Stimulated activated naive CD8-positive, alpha-beta T cell treated with anti-CD3 and anti-CD28 coated beads, Interleukin-15, amount 100 ng/mL, for 72 hours (primary cell): ENCODE measurements around the gene TMEFF2.

Experiments
- ATAC-seq: fragments of 150-1000 bp; cut with Tn5 transposase; 2 replicates; pipeline ENCODE4 v1.10.0; 2021; ENCODE audit warnings: mild to moderate bottlenecking, moderate library complexity
- DNase-seq, 2 donors: peaks; one replicate each; pipeline ENCODE4 v3.0.0; 2021 to 2022
- H3K27ac Mint-ChIP-seq, 2 donors: one replicate each; pipeline ENCODE4 v1.8.0; 2022; ENCODE audit warnings: mild to moderate bottlenecking in 2 of 2, mixed read lengths in 2 of 2, moderate library complexity in 2 of 2
- H3K27me3 Mint-ChIP-seq: one replicate; pipeline ENCODE4 v1.8.0; 2022; ENCODE audit warnings: mixed read lengths
- H3K4me1 Mint-ChIP-seq: one replicate; pipeline ENCODE4 v1.8.0; 2022; ENCODE audit warnings: mild to moderate bottlenecking, mixed read lengths
- H3K4me3 Mint-ChIP-seq, 2 donors: one replicate each; pipeline ENCODE4 v1.8.0; 2022; ENCODE audit warnings: mild to moderate bottlenecking in 2 of 2, mixed read lengths in 2 of 2, moderate library complexity in 1 of 2
- H3K9me3 Mint-ChIP-seq, 2 donors: one replicate each; pipeline ENCODE4 v1.8.0; 2022; ENCODE audit warnings: mixed read lengths in 2 of 2

The TMEFF2 gene

GRCh38 chr2:192070099-192070498 lies 124.6 kb downstream of the TMEFF2 start:
- Mint-ChIP-seq H3K27me3 (no peaks in the 10 kb centered on the region), H3K27ac (no peak overlapping the region), H3K4me3 (no peak overlapping the region), H3K9me3 (no peaks in the 10 kb centered on the region), H3K4me1 (peaks cover 11% of the 10 kb centered on the region)
- DNase-seq (no peak), ATAC-seq (no peak)

- Mint-ChIP-seq H3K27me3 (no peaks in the 10 kb centered on the region), H3K9me3 (no peaks in the 10 kb centered on the region), H3K4me3 (no peak overlapping the region), H3K4me1 (peaks cover 11% of the 10 kb centered on the region), H3K27ac (no peak overlapping the region)
- DNase-seq (no peak), ATAC-seq (no peak)
Observed at GRCh38 chr2:192069417-192069816, 125.3 kb downstream of the TMEFF2 start.

GRCh38 chr2:192068966-192069365 lies 125.8 kb downstream of the TMEFF2 start:
- no peaks in the 10 kb centered on the region for H3K27me3 Mint-ChIP-seq
- peaks cover 11% of the 10 kb centered on the region for H3K4me1 Mint-ChIP-seq
- DNase-seq (no peak), ATAC-seq (no peak)
- H3K9me3 Mint-ChIP-seq = no peaks in the 10 kb centered on the region
- no peak overlapping the region for H3K4me3 Mint-ChIP-seq
- H3K27ac Mint-ChIP-seq = no peak overlapping the region

- H3K9me3 Mint-ChIP-seq = no peaks in the 10 kb centered on the region
- H3K27me3 Mint-ChIP-seq = no peaks in the 10 kb centered on the region
- no peak overlapping the region for H3K4me3 Mint-ChIP-seq
- no peak for DNase-seq
- H3K4me1 Mint-ChIP-seq = peaks cover 4% of the 10 kb centered on the region
- ATAC-seq = no peak
- H3K27ac Mint-ChIP-seq = no peak overlapping the region
Observed at GRCh38 chr2:192067631-192068030, 127.1 kb downstream of the TMEFF2 start.

GRCh38 chr2:192064459-192064858 lies 130.3 kb downstream of the TMEFF2 start:
- Mint-ChIP-seq H3K27ac (no peak overlapping the region), H3K4me3 (no peak overlapping the region), H3K9me3 (no peaks in the 10 kb centered on the region)

GRCh38 chr2:192060161-192060560 lies 134.6 kb downstream of the TMEFF2 start:
- ATAC-seq = peak; percentile 42
- Mint-ChIP-seq H3K4me1 (no peaks in the 10 kb centered on the region), H3K27ac (peak overlapping the region in 1 of 2 donors; percentile 46), H3K27me3 (no peaks in the 10 kb centered on the region), H3K9me3 (no peaks in the 10 kb centered on the region), H3K4me3 (no peak overlapping the region)
- DNase-seq = no peak

More at GRCh38 chr2:192064459-192064858, 130.3 kb downstream of the TMEFF2 start:
- no peak for ATAC-seq
- Mint-ChIP-seq H3K4me1 (no peaks in the 10 kb centered on the region), H3K27me3 (no peaks in the 10 kb centered on the region)
- no peak for DNase-seq

GRCh38 chr2:192059266-192059665 lies 135.5 kb downstream of the TMEFF2 start:
- Mint-ChIP-seq H3K27me3 (no peaks in the 10 kb centered on the region), H3K9me3 (no peaks in the 10 kb centered on the region), H3K4me1 (no peaks in the 10 kb centered on the region), H3K4me3 (no peak overlapping the region), H3K27ac (no peak overlapping the region)
- DNase-seq (no peak), ATAC-seq (no peak)

GRCh38 chr2:192053921-192054320 lies 140.8 kb downstream of the TMEFF2 start:
- H3K4me3 Mint-ChIP-seq = no peak overlapping the region
- H3K9me3 Mint-ChIP-seq = no peaks in the 10 kb centered on the region
- no peaks in the 10 kb centered on the region for H3K27me3 Mint-ChIP-seq
- no peaks in the 10 kb centered on the region for H3K4me1 Mint-ChIP-seq
- ATAC-seq = no peak
- H3K27ac Mint-ChIP-seq = no peak overlapping the region
- no peak for DNase-seq

- Mint-ChIP-seq H3K4me1 (no peaks in the 10 kb centered on the region), H3K27ac (no peak overlapping the region), H3K9me3 (no peaks in the 10 kb centered on the region), H3K27me3 (no peaks in the 10 kb centered on the region), H3K4me3 (no peak overlapping the region)
- DNase-seq (no peak), ATAC-seq (no peak)
Observed at GRCh38 chr2:192051533-192051932, 143.2 kb downstream of the TMEFF2 start.

- H3K27me3 Mint-ChIP-seq = no peaks in the 10 kb centered on the region
- H3K9me3 Mint-ChIP-seq = no peaks in the 10 kb centered on the region
- DNase-seq (no peak), ATAC-seq (no peak)
- H3K4me1 Mint-ChIP-seq = no peaks in the 10 kb centered on the region
- H3K4me3 Mint-ChIP-seq = no peak overlapping the region
- H3K27ac Mint-ChIP-seq = no peak overlapping the region
Observed at GRCh38 chr2:192049362-192049761, 145.4 kb downstream of the TMEFF2 start.

- no peaks in the 10 kb centered on the region for H3K4me1 Mint-ChIP-seq
- DNase-seq (no peak), ATAC-seq (no peak)
- H3K4me3 Mint-ChIP-seq = no peak overlapping the region
- no peaks in the 10 kb centered on the region for H3K9me3 Mint-ChIP-seq
- H3K27me3 Mint-ChIP-seq = no peaks in the 10 kb centered on the region
- no peak overlapping the region for H3K27ac Mint-ChIP-seq
Observed at GRCh38 chr2:192047315-192048107, 147.2 kb downstream of the TMEFF2 start.

GRCh38 chr2:192044496-192044895 lies 150.2 kb downstream of the TMEFF2 start:
- DNase-seq (no peak), ATAC-seq (no peak)
- Mint-ChIP-seq H3K4me1 (no peaks in the 10 kb centered on the region), H3K4me3 (no peak overlapping the region), H3K27ac (no peak overlapping the region), H3K9me3 (no peaks in the 10 kb centered on the region), H3K27me3 (no peaks in the 10 kb centered on the region)

GRCh38 chr2:192043216-192043870 lies 151.4 kb downstream of the TMEFF2 start:
- Mint-ChIP-seq H3K4me3 (no peak overlapping the region), H3K27me3 (no peaks in the 10 kb centered on the region), H3K9me3 (no peaks in the 10 kb centered on the region), H3K4me1 (no peaks in the 10 kb centered on the region), H3K27ac (no peak overlapping the region)
- DNase-seq = no peak
- no peak for ATAC-seq

- Mint-ChIP-seq H3K4me1 (no peaks in the 10 kb centered on the region), H3K27me3 (no peaks in the 10 kb centered on the region), H3K27ac (no peak overlapping the region), H3K9me3 (no peaks in the 10 kb centered on the region), H3K4me3 (no peak overlapping the region)
- ATAC-seq = no peak
- no peak for DNase-seq
Observed at GRCh38 chr2:192042126-192042525, 152.6 kb downstream of the TMEFF2 start.

- Mint-ChIP-seq H3K4me1 (no peaks in the 10 kb centered on the region), H3K27ac (no peak overlapping the region), H3K27me3 (no peaks in the 10 kb centered on the region), H3K9me3 (no peaks in the 10 kb centered on the region), H3K4me3 (no peak overlapping the region)
- ATAC-seq (no peak), DNase-seq (no peak)
Observed at GRCh38 chr2:192038110-192038509, 156.6 kb downstream of the TMEFF2 start.

GRCh38 chr2:192035731-192036442 lies 158.8 kb downstream of the TMEFF2 start:
- H3K4me1 Mint-ChIP-seq = no peaks in the 10 kb centered on the region
- DNase-seq (no peak), ATAC-seq (no peak)
- H3K27ac Mint-ChIP-seq = no peak overlapping the region
- no peak overlapping the region for H3K4me3 Mint-ChIP-seq
- no peaks in the 10 kb centered on the region for H3K27me3 Mint-ChIP-seq
- H3K9me3 Mint-ChIP-seq = no peaks in the 10 kb centered on the region
